HG03066 (cell line): ENCODE results near the gene FANCC.

Source experiments
- ATAC-seq: cut with Tn5 transposase; IDR thresholded peaks from one replicate; pipeline ENCODE4 v1.9.1; 2021; ENCODE audit warnings: low read depth; ENCODE audit not compliant: unreplicated experiment

Gene FANCC

GRCh38 chr9:95105519-95106287 lies 211.8 kb downstream of the FANCC start:
- ATAC-seq = no peak

GRCh38 chr9:95104980-95105379 lies 212.5 kb downstream of the FANCC start:
- no peak for ATAC-seq

GRCh38 chr9:95104581-95104960 lies 212.9 kb downstream of the FANCC start:
- no peak for ATAC-seq

GRCh38 chr9:95103871-95104580 lies 213.5 kb downstream of the FANCC start:
- no peak for ATAC-seq

GRCh38 chr9:95103281-95103771 lies 214.2 kb downstream of the FANCC start:
- ATAC-seq = no peak

- ATAC-seq = no peak
Measured at GRCh38 chr9:95102572-95102971, 214.9 kb downstream of the FANCC start.

GRCh38 chr9:95102001-95102433 lies 215.5 kb downstream of the FANCC start:
- ATAC-seq = no peak

GRCh38 chr9:95101326-95101725 lies 216.2 kb downstream of the FANCC start:
- ATAC-seq = no peak

GRCh38 chr9:95100071-95100627 lies 217.4 kb downstream of the FANCC start:
- ATAC-seq = no peak

GRCh38 chr9:95099321-95100070 lies 218.0 kb downstream of the FANCC start:
- no peak for ATAC-seq

GRCh38 chr9:95098391-95098921 lies 219.1 kb downstream of the FANCC start:
- no peak for ATAC-seq

GRCh38 chr9:95097279-95097678 lies 220.2 kb downstream of the FANCC start:
- ATAC-seq = no peak

GRCh38 chr9:95096807-95097206 lies 220.7 kb downstream of the FANCC start:
- no peak for ATAC-seq

- ATAC-seq = no peak
Measured at GRCh38 chr9:95096381-95096780, 221.1 kb downstream of the FANCC start.

GRCh38 chr9:95095641-95096355 lies 221.7 kb downstream of the FANCC start:
- no peak for ATAC-seq

GRCh38 chr9:95094002-95094401 lies 223.5 kb downstream of the FANCC start:
- ATAC-seq = no peak

- no peak for ATAC-seq
Measured at GRCh38 chr9:95093586-95093985, 223.9 kb downstream of the FANCC start.

GRCh38 chr9:95092262-95093072 lies 225.0 kb downstream of the FANCC start:
- no peak for ATAC-seq

- no peak for ATAC-seq
Measured at GRCh38 chr9:95091601-95092261, 225.8 kb downstream of the FANCC start.
